ENCODE results near the gene CCSER1.
"Not testable (repeated sequence)": the region's sequence is repeated elsewhere in the genome, so short reads cannot be mapped to it uniquely, and the experiment has no call there.

The CCSER1 gene

DNA sequence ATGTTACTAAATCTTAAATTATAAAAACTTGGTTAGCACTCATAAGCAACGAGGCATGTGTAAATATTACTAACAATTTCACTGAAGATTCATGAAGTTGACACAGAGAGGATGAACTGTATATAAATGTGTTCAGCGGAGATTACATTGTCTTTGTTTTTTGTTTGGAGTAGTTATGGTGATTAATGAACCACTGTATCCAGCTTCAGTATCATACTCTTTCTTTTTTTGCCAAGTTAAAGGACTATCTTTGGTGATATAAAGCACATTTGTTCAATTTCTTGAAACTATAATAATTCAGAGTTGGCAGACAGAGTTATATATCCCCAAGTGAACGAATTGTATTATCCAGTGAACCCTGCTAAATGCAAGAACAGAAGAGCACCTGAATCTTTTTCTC is 497.6 kb downstream of the CCSER1 start:
- H3K4me1 Mint-ChIP-seq: no peaks in the 10 kb centered on the region
- ATAC-seq (no peak), DNase-seq (no peak)
- no peaks in the 10 kb centered on the region for H3K9me3 Mint-ChIP-seq
- no peak overlapping the region for H3K27ac Mint-ChIP-seq
- no peaks in the 10 kb centered on the region for H3K27me3 Mint-ChIP-seq
- H3K4me3 Mint-ChIP-seq: no peak overlapping the region

DNA sequence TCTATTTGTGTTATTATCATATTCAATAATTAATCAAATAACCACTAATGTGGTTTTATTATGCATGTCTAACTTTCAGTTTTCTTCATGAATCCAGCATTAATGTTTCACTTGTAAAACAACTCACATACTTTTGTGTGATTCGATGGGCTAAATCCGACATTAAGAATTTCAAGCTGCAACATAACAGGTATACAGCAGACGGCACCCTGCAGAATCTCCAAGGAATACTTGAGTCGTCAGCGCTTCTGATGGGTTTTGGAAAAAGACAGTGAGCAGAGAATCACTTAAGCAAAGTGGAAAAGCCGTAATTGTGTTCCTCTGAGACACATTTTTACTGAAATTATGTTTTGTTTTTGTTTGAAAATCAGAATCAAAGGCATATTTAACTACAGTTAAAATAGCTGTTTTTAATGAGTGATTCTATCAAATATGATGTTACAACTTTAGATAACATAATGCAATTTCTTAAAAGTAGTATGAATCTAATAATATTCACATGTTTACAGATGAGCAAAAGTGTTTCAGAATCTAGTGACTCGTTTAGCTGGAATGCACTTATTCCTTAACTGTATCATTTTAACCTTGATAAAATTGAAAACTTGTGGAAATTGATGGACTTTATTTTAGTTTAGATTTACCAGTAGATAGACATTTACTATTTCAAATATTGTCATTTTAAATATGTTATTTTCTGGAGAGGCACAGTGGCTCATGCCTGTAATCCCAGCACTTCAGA is 514.8 kb downstream of the CCSER1 start:
- Mint-ChIP-seq H3K4me3 (no peak overlapping the region), H3K27ac (no peak overlapping the region), H3K27me3 (no peaks in the 10 kb centered on the region), H3K9me3 (peaks cover 6 to 9% of the 10 kb centered on the region in 2 donors), H3K4me1 (no peaks in the 10 kb centered on the region)
- DNase-seq: no peak
- ATAC-seq: no peak

DNA sequence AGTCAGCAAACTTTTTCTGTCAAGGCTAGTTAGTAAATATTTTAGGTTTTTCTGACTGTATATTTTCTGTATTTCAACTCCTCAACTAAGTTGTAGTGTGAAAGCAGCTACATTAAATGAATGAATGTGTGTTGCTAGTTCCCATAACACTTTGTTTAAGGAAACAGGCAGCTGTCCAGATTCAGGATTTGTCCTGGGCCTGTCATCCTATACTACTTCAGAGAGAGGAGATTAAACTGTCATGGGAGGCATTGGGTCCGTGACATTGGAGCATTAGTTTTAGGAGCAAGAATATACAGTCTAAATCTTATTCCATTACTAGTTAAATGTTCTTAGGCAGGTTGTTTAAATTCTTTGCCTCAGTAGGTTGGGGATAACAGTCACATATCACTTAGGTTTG is 516.0 kb downstream of the CCSER1 start:
- no peak overlapping the region for H3K27ac Mint-ChIP-seq
- DNase-seq (no peak), ATAC-seq (no peak)
- no peaks in the 10 kb centered on the region for H3K27me3 Mint-ChIP-seq
- no peaks in the 10 kb centered on the region for H3K4me1 Mint-ChIP-seq
- peaks cover 6 to 9% of the 10 kb centered on the region in 2 donors for H3K9me3 Mint-ChIP-seq
- no peak overlapping the region for H3K4me3 Mint-ChIP-seq

DNA sequence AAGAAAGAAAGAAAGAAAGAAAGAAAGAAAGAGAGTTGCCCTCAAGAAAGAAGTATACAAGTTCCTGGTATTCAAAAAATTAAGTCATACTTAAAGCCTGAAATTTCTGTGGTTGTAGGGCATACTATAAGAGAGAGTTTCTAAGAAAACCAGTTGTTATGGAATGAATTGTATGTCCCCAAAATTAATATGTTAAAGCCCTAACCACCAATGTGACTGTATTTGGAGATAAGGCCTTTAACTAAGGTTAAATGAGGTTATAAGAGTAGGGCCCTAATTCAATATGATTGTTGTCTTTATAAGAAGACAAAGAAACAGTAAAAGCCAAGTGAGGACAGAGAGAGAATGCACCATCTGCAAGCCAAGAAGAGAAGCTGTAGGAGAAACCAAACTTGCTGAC is 521.1 kb downstream of the CCSER1 start:
- ATAC-seq (no peak), DNase-seq (no peak)
- Mint-ChIP-seq H3K4me3 (no peak overlapping the region), H3K9me3 (peaks cover 0 to 6% of the 10 kb centered on the region in 2 donors), H3K27ac (no peak overlapping the region), H3K27me3 (no peaks in the 10 kb centered on the region), H3K4me1 (no peaks in the 10 kb centered on the region)

DNA sequence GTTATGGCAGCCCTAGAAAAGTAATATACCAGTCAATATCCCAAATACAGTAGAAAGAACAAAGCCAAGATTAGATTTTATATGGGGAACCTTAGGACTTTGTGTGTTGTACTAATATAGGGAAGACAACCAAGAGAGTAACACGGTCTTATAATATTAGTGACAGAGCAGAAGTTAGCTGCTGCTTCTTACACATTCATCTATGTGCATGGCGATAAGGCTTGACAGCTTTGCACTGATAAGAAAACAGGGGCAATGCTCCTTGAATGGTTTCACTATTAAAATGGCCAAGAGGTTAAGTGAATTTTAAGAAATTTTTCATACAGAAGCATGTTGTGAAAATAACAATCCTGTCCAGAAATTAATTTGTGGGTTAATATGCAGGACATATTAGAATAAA is 521.6 kb downstream of the CCSER1 start:
- Mint-ChIP-seq H3K27ac (no peak overlapping the region), H3K27me3 (no peaks in the 10 kb centered on the region), H3K4me3 (no peak overlapping the region), H3K9me3 (peaks cover 0 to 6% of the 10 kb centered on the region in 2 donors), H3K4me1 (no peaks in the 10 kb centered on the region)
- no peak for DNase-seq
- ATAC-seq: no peak

DNA sequence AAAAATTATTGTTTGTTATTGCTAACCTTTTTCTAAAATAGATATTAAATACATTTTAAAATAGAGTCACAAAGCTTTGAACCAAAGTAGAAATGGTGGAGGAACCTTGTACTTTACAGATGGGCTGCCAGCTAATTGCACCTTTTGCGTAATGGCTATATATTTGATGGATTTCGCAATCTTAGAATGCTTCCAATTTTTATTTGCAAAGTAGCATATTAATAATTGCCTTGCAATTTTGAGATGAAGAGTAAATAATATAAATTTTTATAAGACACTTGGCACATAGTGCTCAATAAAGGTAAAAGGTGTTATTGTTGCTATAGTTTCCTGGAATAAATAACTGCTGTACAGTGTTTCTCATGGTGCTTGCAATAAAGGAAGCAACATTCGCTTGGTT is 533.5 kb downstream of the CCSER1 start:
- H3K4me1 Mint-ChIP-seq: no peaks in the 10 kb centered on the region
- ATAC-seq (no peak), DNase-seq (no peak)
- no peak overlapping the region for H3K4me3 Mint-ChIP-seq
- H3K9me3 Mint-ChIP-seq: no peaks in the 10 kb centered on the region
- no peak overlapping the region for H3K27ac Mint-ChIP-seq
- H3K27me3 Mint-ChIP-seq: no peaks in the 10 kb centered on the region

DNA sequence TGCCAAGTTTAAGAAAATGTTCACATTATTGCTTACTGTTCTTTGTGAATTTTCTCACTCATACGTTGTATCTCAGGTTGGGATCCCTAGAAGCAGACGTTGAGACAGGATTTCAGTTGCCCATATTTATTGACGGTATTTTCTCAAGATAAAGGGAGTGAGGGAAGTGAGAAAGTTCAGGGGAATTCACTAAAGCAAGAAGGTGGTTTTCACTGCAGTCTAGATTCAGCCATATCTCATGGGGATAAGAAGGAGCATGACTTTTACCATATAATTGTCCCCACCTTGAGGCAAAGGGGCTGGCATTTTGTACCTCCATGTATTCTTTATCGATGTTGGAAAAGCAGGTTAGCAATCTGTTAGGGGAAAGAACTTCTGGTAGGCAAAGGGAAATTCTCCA is 543.0 kb downstream of the CCSER1 start:
- no peak for DNase-seq
- peaks cover 0 to 8% of the 10 kb centered on the region in 2 donors for H3K9me3 Mint-ChIP-seq
- no peak for ATAC-seq
- H3K4me3 Mint-ChIP-seq: no peak overlapping the region
- H3K27me3 Mint-ChIP-seq: no peaks in the 10 kb centered on the region
- H3K4me1 Mint-ChIP-seq: no peaks in the 10 kb centered on the region
- no peak overlapping the region for H3K27ac Mint-ChIP-seq

DNA sequence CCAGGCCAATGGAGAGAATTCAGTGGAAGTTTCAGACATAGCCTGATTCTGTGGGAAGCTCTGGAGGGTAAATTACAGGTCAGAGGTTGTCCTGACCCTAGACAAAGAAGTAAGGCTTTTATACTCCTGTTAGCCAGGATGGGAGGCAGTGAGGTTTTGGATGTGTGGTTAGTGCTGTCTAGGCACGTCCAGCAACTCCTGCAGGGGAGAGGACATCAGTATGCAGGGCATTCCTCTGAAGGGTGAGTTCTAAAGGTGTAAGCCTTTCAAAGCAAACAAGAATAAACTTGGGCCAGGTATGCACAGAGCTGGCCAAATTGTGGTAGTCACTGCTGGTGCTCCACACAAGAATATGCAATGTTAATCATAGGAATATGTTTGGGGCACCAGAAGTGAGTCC is 562.5 kb downstream of the CCSER1 start:
- DNase-seq (no peak), ATAC-seq (no peak)
- H3K9me3 Mint-ChIP-seq: no peaks in the 10 kb centered on the region
- no peak overlapping the region for H3K4me3 Mint-ChIP-seq
- no peak overlapping the region for H3K27ac Mint-ChIP-seq
- no peaks in the 10 kb centered on the region for H3K4me1 Mint-ChIP-seq
- no peaks in the 10 kb centered on the region for H3K27me3 Mint-ChIP-seq

DNA sequence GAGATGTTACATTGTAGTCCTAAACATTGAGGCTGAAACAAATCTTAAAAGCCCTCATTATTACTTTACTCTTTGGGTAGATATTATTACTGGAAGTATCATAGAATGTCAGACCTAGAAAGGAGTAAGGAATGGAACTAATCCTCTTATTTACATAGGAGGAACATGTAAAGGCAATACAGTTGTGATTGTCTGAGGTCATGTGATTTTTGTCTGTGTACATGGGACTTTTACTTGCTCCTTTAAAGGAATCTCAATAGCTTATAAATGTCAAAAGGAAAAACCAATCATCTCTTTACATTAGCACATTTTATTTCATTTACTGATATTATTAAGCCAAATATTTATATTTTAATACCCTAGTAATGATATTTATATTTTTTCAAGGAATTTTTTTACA is 568.2 kb downstream of the CCSER1 start:
- Mint-ChIP-seq H3K4me1 (no peaks in the 10 kb centered on the region), H3K27me3 (no peaks in the 10 kb centered on the region), H3K4me3 (no peak overlapping the region), H3K9me3 (peaks cover 0 to 10% of the 10 kb centered on the region in 2 donors), H3K27ac (no peak overlapping the region)
- DNase-seq (no peak), ATAC-seq (no peak)

DNA sequence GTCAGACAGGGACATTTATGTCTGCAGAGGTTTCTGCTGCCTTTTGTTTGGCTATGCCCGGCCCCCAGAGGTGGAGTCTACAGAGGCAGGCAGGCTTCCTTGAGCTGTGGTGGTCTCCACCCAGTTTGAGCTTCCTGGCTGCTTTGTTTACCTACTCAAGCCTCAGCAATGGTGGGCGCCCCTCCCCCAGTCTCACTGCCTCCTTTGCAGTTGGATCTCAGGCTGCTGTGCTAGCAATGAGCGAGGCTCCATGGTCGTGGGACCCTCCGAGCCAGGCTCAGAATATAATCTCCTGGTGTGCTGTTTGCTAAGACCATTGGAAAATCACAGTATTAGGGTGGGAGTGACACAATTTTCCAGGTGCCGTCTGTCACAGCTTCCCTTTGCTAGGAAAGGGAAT is 578.3 kb downstream of the CCSER1 start:
- not testable (repeated sequence) for H3K27me3 Mint-ChIP-seq, H3K27ac Mint-ChIP-seq, H3K4me1 Mint-ChIP-seq, ATAC-seq, H3K4me3 Mint-ChIP-seq, DNase-seq
- peaks cover 10 to 27% of the 10 kb centered on the region in 2 donors for H3K9me3 Mint-ChIP-seq

DNA sequence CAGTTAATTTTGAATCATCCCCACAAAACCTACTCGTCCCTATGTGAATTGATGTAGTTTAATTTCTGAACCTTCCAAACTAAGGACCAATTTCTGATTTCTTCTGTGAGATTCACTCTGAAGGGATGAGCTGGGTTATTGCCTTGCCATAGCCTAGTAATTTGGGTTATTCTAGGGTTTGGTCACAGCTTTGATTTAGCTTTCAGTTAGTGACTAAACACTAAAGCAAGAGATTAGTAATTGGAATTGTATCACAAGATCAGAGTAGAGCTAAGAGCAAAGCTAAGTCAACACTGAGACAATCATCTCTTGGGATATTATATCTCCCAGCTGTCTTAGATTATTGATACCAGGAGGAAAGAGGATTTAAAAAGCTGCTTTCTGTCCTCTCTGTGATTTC is 588.0 kb downstream of the CCSER1 start:
- DNase-seq (no peak), ATAC-seq (no peak)
- peaks cover 0 to 15% of the 10 kb centered on the region in 2 donors for H3K9me3 Mint-ChIP-seq
- no peaks in the 10 kb centered on the region for H3K4me1 Mint-ChIP-seq
- H3K27ac Mint-ChIP-seq: no peak overlapping the region
- H3K27me3 Mint-ChIP-seq: no peaks in the 10 kb centered on the region
- H3K4me3 Mint-ChIP-seq: no peak overlapping the region

DNA sequence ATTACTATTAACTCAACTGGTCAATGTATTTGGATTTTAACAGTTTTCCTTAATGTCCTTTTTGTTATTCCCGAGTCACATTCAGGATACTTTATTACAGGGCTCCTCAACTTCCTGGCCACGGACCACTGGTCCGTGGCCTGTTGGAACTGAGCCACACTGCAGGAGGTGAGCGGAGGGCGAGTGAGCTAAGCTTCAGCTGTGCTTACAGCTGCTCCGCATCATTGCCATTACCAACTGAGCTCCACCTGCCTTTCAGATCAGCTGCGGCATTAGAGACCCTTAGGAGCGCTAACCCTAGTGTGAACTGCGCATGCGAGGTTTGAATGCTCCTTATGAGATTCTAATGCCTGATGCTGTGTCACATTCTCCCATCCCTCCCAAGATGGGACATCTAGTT is 591.7 kb downstream of the CCSER1 start:
- no peaks in the 10 kb centered on the region for H3K4me1 Mint-ChIP-seq
- no peak overlapping the region for H3K4me3 Mint-ChIP-seq
- no peaks in the 10 kb centered on the region for H3K27me3 Mint-ChIP-seq
- H3K27ac Mint-ChIP-seq: no peak overlapping the region
- H3K9me3 Mint-ChIP-seq: no peaks in the 10 kb centered on the region
- no peak for ATAC-seq
- no peak for DNase-seq

DNA sequence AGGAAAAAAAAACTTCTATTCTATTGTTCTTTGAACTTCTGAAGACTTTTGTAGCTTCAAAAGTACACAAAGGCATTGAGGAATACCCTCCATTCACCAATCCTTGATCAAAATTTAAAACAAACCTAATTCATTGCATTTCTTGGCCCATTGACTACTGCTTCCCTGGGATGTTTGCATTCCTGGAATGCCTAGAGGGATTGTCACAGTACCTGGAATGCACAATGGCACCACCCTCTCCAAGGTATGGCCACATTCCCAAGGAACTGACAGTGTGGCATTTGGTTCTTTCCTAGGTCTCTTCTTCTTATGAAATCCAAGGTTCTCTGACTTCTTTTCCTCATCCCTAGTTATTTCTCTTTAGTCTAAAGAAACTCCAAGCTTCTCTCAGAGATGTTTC is 600.7 kb downstream of the CCSER1 start:
- Mint-ChIP-seq H3K9me3 (peaks cover 4 to 9% of the 10 kb centered on the region in 2 donors), H3K4me3 (no peak overlapping the region), H3K4me1 (no peaks in the 10 kb centered on the region), H3K27ac (no peak overlapping the region), H3K27me3 (no peaks in the 10 kb centered on the region)
- ATAC-seq (no peak), DNase-seq (no peak)

DNA sequence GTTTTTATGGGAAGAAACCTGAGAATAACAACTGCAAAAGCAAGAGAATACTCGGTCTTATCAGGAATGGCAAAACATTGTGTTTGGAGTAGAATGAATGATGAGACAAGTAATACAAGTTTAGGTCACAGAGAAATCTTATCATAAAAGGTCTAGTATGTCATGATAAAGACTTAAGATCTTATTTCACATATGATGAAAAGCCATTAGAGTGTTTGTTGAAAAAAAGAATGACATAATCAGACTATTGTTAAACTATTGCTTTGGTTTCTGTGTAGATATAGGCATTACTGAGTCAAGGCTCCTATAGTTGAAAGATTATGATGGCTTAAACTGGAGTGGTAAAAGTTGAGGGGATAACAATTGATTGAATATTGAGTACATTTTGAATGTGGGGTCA is 603.6 kb downstream of the CCSER1 start:
- Mint-ChIP-seq H3K9me3 (peaks cover 6 to 9% of the 10 kb centered on the region in 2 donors), H3K4me1 (no peaks in the 10 kb centered on the region), H3K27me3 (no peaks in the 10 kb centered on the region), H3K4me3 (no peak overlapping the region), H3K27ac (no peak overlapping the region)
- DNase-seq (no peak), ATAC-seq (no peak)

DNA sequence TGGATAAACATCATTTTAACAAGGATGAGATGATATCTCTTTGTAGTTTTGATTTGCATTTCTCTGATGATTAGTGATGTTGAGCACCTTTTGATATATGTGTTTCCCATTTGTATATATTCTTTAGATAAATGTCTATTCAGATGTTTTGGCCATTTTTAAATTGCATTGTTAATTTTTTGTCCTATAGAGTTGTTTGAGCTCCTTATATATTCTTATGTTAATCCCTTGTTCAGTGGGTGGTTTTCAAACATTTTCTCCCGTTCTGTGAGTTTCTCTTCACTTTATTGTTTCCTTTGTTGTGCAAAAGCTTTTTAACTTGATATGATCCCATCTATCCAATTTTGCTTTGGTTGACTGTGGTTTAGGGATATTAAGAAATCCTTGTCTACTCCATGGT is 606.0 kb downstream of the CCSER1 start:
- Mint-ChIP-seq H3K27me3 (no peaks in the 10 kb centered on the region), H3K4me1 (no peaks in the 10 kb centered on the region), H3K4me3 (no peak overlapping the region), H3K27ac (no peak overlapping the region), H3K9me3 (peaks cover 9 to 13% of the 10 kb centered on the region in 2 donors)
- no peak for ATAC-seq
- DNase-seq: no peak

DNA sequence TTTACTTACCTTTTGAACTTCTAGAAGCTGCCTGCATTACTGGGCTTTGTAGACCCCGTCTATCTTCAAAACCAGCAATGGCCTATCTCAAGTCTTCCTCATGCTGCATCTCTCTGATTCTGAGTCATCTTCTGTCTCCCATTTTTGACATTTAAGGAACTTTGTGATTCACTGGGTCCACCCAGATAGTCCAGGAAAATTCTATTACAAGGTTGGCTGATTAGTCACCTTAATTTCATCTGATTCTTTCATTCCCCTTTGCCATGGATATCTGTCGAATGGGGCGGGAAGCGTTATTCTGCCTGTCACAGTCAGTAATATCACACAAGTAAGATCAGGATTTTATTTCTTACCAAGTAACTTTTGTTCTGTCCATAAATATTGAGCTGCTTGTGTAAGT is 618.0 kb downstream of the CCSER1 start:
- no peak overlapping the region for H3K27ac Mint-ChIP-seq
- no peaks in the 10 kb centered on the region for H3K27me3 Mint-ChIP-seq
- H3K9me3 Mint-ChIP-seq: peaks cover 4 to 7% of the 10 kb centered on the region in 2 donors
- no peaks in the 10 kb centered on the region for H3K4me1 Mint-ChIP-seq
- no peak overlapping the region for H3K4me3 Mint-ChIP-seq
- DNase-seq (no peak), ATAC-seq (no peak)

DNA sequence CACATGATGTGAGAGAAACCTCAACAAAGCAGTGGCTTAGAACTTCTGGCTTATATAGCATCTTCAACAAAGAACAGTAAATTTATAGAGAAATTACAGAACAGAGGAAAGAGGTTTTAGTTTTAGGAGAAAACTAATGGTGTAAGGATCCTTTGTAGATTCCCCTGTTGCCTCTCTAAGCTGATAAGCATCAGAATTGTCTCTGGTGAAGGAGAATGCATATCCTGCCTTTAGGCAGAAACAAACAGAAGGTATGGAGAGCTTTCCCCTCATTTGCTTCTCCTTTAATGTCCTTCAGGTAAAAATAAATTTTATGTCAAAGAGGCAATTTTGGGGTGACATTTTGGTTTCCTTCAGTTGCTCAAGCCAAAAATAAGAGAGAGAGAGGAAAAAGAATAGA is 625.9 kb downstream of the CCSER1 start:
- ATAC-seq: no peak
- H3K9me3 Mint-ChIP-seq: no peaks in the 10 kb centered on the region
- no peak overlapping the region for H3K27ac Mint-ChIP-seq
- H3K4me1 Mint-ChIP-seq: no peaks in the 10 kb centered on the region
- no peaks in the 10 kb centered on the region for H3K27me3 Mint-ChIP-seq
- no peak overlapping the region for H3K4me3 Mint-ChIP-seq
- DNase-seq: no peak
